ENCODE results near the gene FBRSL1. TPM values are rescaled to one million over a fixed set of nuclear protein-coding genes. Genes with fewer than 3 reads are reported as not detected.

The FBRSL1 gene
- total RNA-seq, 1 experiment from 2014 or later = 119 TPM

GRCh38 chr12:132550014-132550802 is 60.3 kb downstream of the FBRSL1 start:
- Mint-ChIP-seq H3K36me3 (ENCODE audit: insufficient read depth, unreplicated experiment) (peaks cover 17% of the 10 kb centered on the region), H3K4me1 (ENCODE audit: low read depth, unreplicated experiment) (peaks cover 4% of the 10 kb centered on the region), H3K27me3 (ENCODE audit: unreplicated experiment) (peaks cover 6% of the 10 kb centered on the region), H3K4me3 (ENCODE audit: low read depth, unreplicated experiment) (no peak overlapping the region), H3K27ac (ENCODE audit: unreplicated experiment) (no peak overlapping the region), H3K9me3 (ENCODE audit: low read depth, unreplicated experiment) (no peaks in the 10 kb centered on the region)
- CTCF ChIA-PET = no interaction called here
- no peak for DNase-seq
- no peak for TF ChIP-seq CTCF (IDR thresholded peaks at IDR 0.05; ENCODE audit: unreplicated experiment)
- intact Hi-C loops (cut with micrococcal nuclease; ENCODE audit: unreplicated experiment) = no loop called here
- BruUV-seq (replicated peaks) = no TSS peak

GRCh38 chr12:132550830-132551640 is 61.1 kb downstream of the FBRSL1 start:
- Mint-ChIP-seq H3K9me3 (ENCODE audit: low read depth, unreplicated experiment) (peaks cover 3% of the 10 kb centered on the region), H3K4me3 (ENCODE audit: low read depth, unreplicated experiment) (no peak overlapping the region), H3K36me3 (ENCODE audit: insufficient read depth, unreplicated experiment) (peaks cover 17% of the 10 kb centered on the region), H3K27me3 (ENCODE audit: unreplicated experiment) (no peaks in the 10 kb centered on the region), H3K27ac (ENCODE audit: unreplicated experiment) (no peak overlapping the region), H3K4me1 (ENCODE audit: low read depth, unreplicated experiment) (no peaks in the 10 kb centered on the region)
- TF ChIP-seq CTCF (IDR thresholded peaks at IDR 0.05; ENCODE audit: unreplicated experiment) = no peak
- CTCF ChIA-PET = no interaction called here
- intact Hi-C loops (cut with micrococcal nuclease; ENCODE audit: unreplicated experiment) = no loop called here
- BruUV-seq (replicated peaks) = no TSS peak
- DNase-seq = no peak

- DNase-seq = no peak
- H3K27ac Mint-ChIP-seq (ENCODE audit: unreplicated experiment) = no peak overlapping the region
- no peak overlapping the region for H3K4me3 Mint-ChIP-seq (ENCODE audit: low read depth, unreplicated experiment)
- no peak for TF ChIP-seq CTCF (IDR thresholded peaks at IDR 0.05; ENCODE audit: unreplicated experiment)
- BruUV-seq (replicated peaks) = no TSS peak
- no peaks in the 10 kb centered on the region for H3K27me3 Mint-ChIP-seq (ENCODE audit: unreplicated experiment)
- H3K36me3 Mint-ChIP-seq (ENCODE audit: insufficient read depth, unreplicated experiment) = peaks cover 17% of the 10 kb centered on the region
- H3K4me1 Mint-ChIP-seq (ENCODE audit: low read depth, unreplicated experiment) = no peaks in the 10 kb centered on the region
- CTCF ChIA-PET = no interaction called here
- intact Hi-C loops (cut with micrococcal nuclease; ENCODE audit: unreplicated experiment) = no loop called here
- peaks cover 3% of the 10 kb centered on the region for H3K9me3 Mint-ChIP-seq (ENCODE audit: low read depth, unreplicated experiment)
These were observed 61.7 kb downstream of the FBRSL1 start for GRCh38 chr12:132551641-132552031.

GRCh38 chr12:132554845-132555630 is 65.1 kb downstream of the FBRSL1 start:
- BruUV-seq (replicated peaks) = no TSS peak
- DNase-seq = no peak
- CTCF ChIA-PET = no interaction called here
- Mint-ChIP-seq H3K36me3 (ENCODE audit: insufficient read depth, unreplicated experiment) (peaks cover 38% of the 10 kb centered on the region), H3K4me3 (ENCODE audit: low read depth, unreplicated experiment) (no peak overlapping the region), H3K9me3 (ENCODE audit: low read depth, unreplicated experiment) (peaks cover 3% of the 10 kb centered on the region), H3K27ac (ENCODE audit: unreplicated experiment) (no peak overlapping the region), H3K4me1 (ENCODE audit: low read depth, unreplicated experiment) (no peaks in the 10 kb centered on the region), H3K27me3 (ENCODE audit: unreplicated experiment) (no peaks in the 10 kb centered on the region)
- TF ChIP-seq CTCF (IDR thresholded peaks at IDR 0.05; ENCODE audit: unreplicated experiment) = peak; percentile 26
- intact Hi-C loops (cut with micrococcal nuclease; ENCODE audit: unreplicated experiment) = no loop called here
